ENCODE results near the gene BEND5. TPM values are rescaled to one million over a fixed set of nuclear protein-coding genes. Genes with fewer than 3 reads are reported as not detected.

The BEND5 gene
- total RNA-seq, 2 donors from 2014 or later = 3.2 to 3.5 TPM

GRCh38 chr1:48771561-48771960, 5.1 kb downstream of the BEND5 start:
- DNase-seq (no peak), ATAC-seq (no peak)
- intact Hi-C loops (cut with DNase I) = no loop called here

- ATAC-seq (no peak), DNase-seq (no peak)
- intact Hi-C loops (cut with DNase I) = no loop called here
Observed at GRCh38 chr1:48767975-48768510, 8.6 kb downstream of the BEND5 start.

- DNase-seq (no peak), ATAC-seq (no peak)
- intact Hi-C loops (cut with DNase I) = no loop called here
Observed at GRCh38 chr1:48765335-48765734, 11.4 kb downstream of the BEND5 start.

GRCh38 chr1:48761986-48762385, 14.7 kb downstream of the BEND5 start:
- intact Hi-C loops (cut with DNase I) = no loop called here
- ATAC-seq = no peak
- no peak for DNase-seq

GRCh38 chr1:48761411-48761810, 15.3 kb downstream of the BEND5 start:
- intact Hi-C loops (cut with DNase I) = no loop called here
- ATAC-seq (no peak), DNase-seq (no peak)

- intact Hi-C loops (cut with DNase I) = no loop called here
- ATAC-seq (no peak), DNase-seq (no peak)
Observed at GRCh38 chr1:48760857-48761256, 15.8 kb downstream of the BEND5 start.

- no peak for DNase-seq
- intact Hi-C loops (cut with DNase I) = no loop called here
- ATAC-seq = no peak
Observed at GRCh38 chr1:48758976-48759375, 17.7 kb downstream of the BEND5 start.

GRCh38 chr1:48757363-48757762, 19.3 kb downstream of the BEND5 start:
- ATAC-seq = no peak
- intact Hi-C loops (cut with DNase I) = no loop called here

GRCh38 chr1:48756683-48757316, 19.9 kb downstream of the BEND5 start:
- intact Hi-C loops (cut with DNase I) = no loop called here
- no peak for ATAC-seq
- DNase-seq = no peak

More at GRCh38 chr1:48757363-48757762, 19.3 kb downstream of the BEND5 start:
- no peak for DNase-seq

- DNase-seq (no peak), ATAC-seq (no peak)
- intact Hi-C loops (cut with DNase I) = no loop called here
Observed at GRCh38 chr1:48753293-48753692, 23.4 kb downstream of the BEND5 start.

- no peak for ATAC-seq
- intact Hi-C loops (cut with DNase I) = no loop called here
- DNase-seq = no peak
Observed at GRCh38 chr1:48750109-48750508, 26.6 kb downstream of the BEND5 start.

GRCh38 chr1:48749068-48749467, 27.6 kb downstream of the BEND5 start:
- intact Hi-C loops (cut with DNase I) = no loop called here
- ATAC-seq = no peak
- DNase-seq = no peak

- no peak for ATAC-seq
- no peak for DNase-seq
- intact Hi-C loops (cut with DNase I) = no loop called here
Observed at GRCh38 chr1:48746906-48747305, 29.8 kb downstream of the BEND5 start.

- intact Hi-C loops (cut with DNase I) = no loop called here
- ATAC-seq (no peak), DNase-seq (no peak)
Observed at GRCh38 chr1:48744032-48744431, 32.7 kb downstream of the BEND5 start.

- intact Hi-C loops (cut with DNase I) = no loop called here
Observed at GRCh38 chr1:48743480-48743879, 33.2 kb downstream of the BEND5 start.

GRCh38 chr1:48741380-48741779, 35.3 kb downstream of the BEND5 start:
- no peak for DNase-seq
- ATAC-seq = no peak
- intact Hi-C loops (cut with DNase I) = no loop called here

More at GRCh38 chr1:48743480-48743879, 33.2 kb downstream of the BEND5 start:
- DNase-seq (no peak), ATAC-seq (no peak)

- intact Hi-C loops (cut with DNase I) = no loop called here
- no peak for DNase-seq
- ATAC-seq = no peak
Observed at GRCh38 chr1:48740621-48741020, 36.1 kb downstream of the BEND5 start.

- ATAC-seq = no peak
- no peak for DNase-seq
- intact Hi-C loops (cut with DNase I) = no loop called here
Observed at GRCh38 chr1:48739091-48739490, 37.6 kb downstream of the BEND5 start.

GRCh38 chr1:48738356-48738755, 38.3 kb downstream of the BEND5 start:
- intact Hi-C loops (cut with DNase I) = no loop called here
- ATAC-seq (no peak), DNase-seq (no peak)

- intact Hi-C loops (cut with DNase I) = no loop called here
- DNase-seq (no peak), ATAC-seq (no peak)
Observed at GRCh38 chr1:48735796-48736195, 40.9 kb downstream of the BEND5 start.

- intact Hi-C loops (cut with DNase I) = no loop called here
- ATAC-seq = no peak
- no peak for DNase-seq
Observed at GRCh38 chr1:48730164-48730910, 46.4 kb downstream of the BEND5 start.
